AG04450 (cell line): ENCODE results near the gene RPL28. TPM values are rescaled to one million over a fixed set of nuclear protein-coding genes. Genes with fewer than 3 reads are reported as not detected.
A peak's percentile ranks its signal among the peaks of the same experiment; 100 is the strongest.
"Not testable (repeated sequence)": the region's sequence is repeated elsewhere in the genome, so short reads cannot be mapped to it uniquely, and the experiment has no call there.

Experiments
- CTCF ChIA-PET: fragments of 300-600, 350-600 bp; formaldehyde crosslinking; extraction: SDS; loops from one replicate; lab custom pipeline; 2022; ENCODE audit warnings: antibody characterized with exemption, inconsistent platforms; lab: Charles Lee
- POLR2A ChIA-PET: fragments of 350-600 bp; formaldehyde crosslinking; extraction: SDS; loops from one replicate; lab custom pipeline; 2021; ENCODE audit warnings: antibody characterized with exemption, inconsistent platforms; lab: Yijun Ruan, JAX
- DNase-seq: peaks from one replicate; pipeline ENCODE4 v3.0.0-alpha.2; 2011; ENCODE audit warnings: low read depth, low spot score
- H3K27ac ChIP-seq: one replicate; pipeline ENCODE4 v1.5.1; 2012; ENCODE audit warnings: low read depth, low read length, control low read depth
- H3K27me3 ChIP-seq: one replicate; pipeline ENCODE4 v1.6.0; 2012; ENCODE audit warnings: low read length; ENCODE audit not compliant: control insufficient read depth, insufficient read depth
- H3K4me3 ChIP-seq: 2 replicates; pipeline ENCODE4 v1.5.1; 2011; ENCODE audit warnings: mild to moderate bottlenecking, low read depth, low read length, control low read depth
- H3K9me3 ChIP-seq: 2 replicates; pipeline ENCODE4 v1.5.1; 2012; ENCODE audit warnings: low read length; ENCODE audit not compliant: control insufficient read depth, insufficient read depth
- polyA plus RNA-seq: library from polyadenylated mRNA; depleted of rRNA; stranded (reverse); fragments of >200 nt; gene quantifications from 2 replicates; pipeline ENCODE4 v1.2.3, GENCODE V29; 2011
- TF ChIP-seq, protein P1 (sequence below): IDR thresholded peaks from 2 replicates; pipeline ENCODE4 v1.5.1; 2011; ENCODE audit warnings: low read depth, low read length, control low read depth, inconsistent platforms

RPL28 gene
- polyA plus RNA-seq, 1 experiment: 325 TPM

DNA sequence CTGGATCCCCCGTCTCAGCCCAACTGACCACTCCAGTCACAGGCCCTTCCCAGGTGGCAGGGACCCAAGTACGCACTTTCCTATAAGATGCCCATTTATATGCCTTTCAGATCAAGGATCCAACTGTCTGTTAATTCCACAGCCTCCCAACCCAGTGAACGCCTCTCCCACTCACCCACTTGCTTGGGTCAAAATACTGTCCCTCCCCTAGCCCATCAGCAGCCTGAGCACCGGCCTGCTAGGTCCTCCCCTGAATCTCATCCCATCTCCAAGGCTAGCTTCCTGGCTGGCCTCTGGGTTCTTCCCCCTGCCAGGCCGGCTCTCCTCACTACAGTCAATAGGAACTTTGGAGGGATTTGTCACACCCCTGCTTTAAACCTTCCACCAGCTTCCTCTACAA lies 19.9 kb downstream of the RPL28 start:
- peak overlapping the region; percentile 83 for H3K4me3 ChIP-seq
- H3K9me3 ChIP-seq: no peaks in the 10 kb centered on the region
- no peak for DNase-seq
- H3K27ac ChIP-seq: no peak overlapping the region
- POLR2A ChIA-PET: interaction anchor here (0.6 to 5.3 kb wide), 2 partner anchors 14 to 74 kb away, joined by 3 to 93 read pairs; no protein-coding TSS in a partner anchor
- TF ChIP-seq, protein P1, sequence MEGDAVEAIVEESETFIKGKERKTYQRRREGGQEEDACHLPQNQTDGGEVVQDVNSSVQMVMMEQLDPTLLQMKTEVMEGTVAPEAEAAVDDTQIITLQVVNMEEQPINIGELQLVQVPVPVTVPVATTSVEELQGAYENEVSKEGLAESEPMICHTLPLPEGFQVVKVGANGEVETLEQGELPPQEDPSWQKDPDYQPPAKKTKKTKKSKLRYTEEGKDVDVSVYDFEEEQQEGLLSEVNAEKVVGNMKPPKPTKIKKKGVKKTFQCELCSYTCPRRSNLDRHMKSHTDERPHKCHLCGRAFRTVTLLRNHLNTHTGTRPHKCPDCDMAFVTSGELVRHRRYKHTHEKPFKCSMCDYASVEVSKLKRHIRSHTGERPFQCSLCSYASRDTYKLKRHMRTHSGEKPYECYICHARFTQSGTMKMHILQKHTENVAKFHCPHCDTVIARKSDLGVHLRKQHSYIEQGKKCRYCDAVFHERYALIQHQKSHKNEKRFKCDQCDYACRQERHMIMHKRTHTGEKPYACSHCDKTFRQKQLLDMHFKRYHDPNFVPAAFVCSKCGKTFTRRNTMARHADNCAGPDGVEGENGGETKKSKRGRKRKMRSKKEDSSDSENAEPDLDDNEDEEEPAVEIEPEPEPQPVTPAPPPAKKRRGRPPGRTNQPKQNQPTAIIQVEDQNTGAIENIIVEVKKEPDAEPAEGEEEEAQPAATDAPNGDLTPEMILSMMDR: no peak
- CTCF ChIA-PET: interaction anchor here (0.9 to 1.5 kb wide), 2 partner anchors 98 to 201 kb away, joined by 3 to 4 read pairs; no protein-coding TSS in a partner anchor
- no peaks in the 10 kb centered on the region for H3K27me3 ChIP-seq

- H3K4me3 ChIP-seq: peak overlapping the region; percentile 83
- CTCF ChIA-PET: interaction anchor here (1.2 to 1.5 kb wide), 2 partner anchors 98 to 200 kb away, joined by 3 to 4 read pairs; no protein-coding TSS in a partner anchor
- H3K9me3 ChIP-seq: no peaks in the 10 kb centered on the region
- POLR2A ChIA-PET: interaction anchor here (0.6 to 5.3 kb wide), 7 partner anchors 15 to 147 kb away, joined by 3 to 93 read pairs (median 12); partner anchors contain the start of genes HSPBP1, ISOC2 and PPP6R1
- DNase-seq: no peak
- H3K27ac ChIP-seq: no peak overlapping the region
- TF ChIP-seq, protein P1: no peak
- no peaks in the 10 kb centered on the region for H3K27me3 ChIP-seq
These were observed 20.5 kb downstream of the RPL28 start for GRCh38 chr19:55406091-55406825.

GRCh38 chr19:55406826-55407549 lies 21.3 kb downstream of the RPL28 start:
- peak overlapping the region; percentile 39 for H3K27ac ChIP-seq
- TF ChIP-seq, protein P1: no peak
- DNase-seq: no peak
- ChIA-PET POLR2A (interaction anchor here (0.6 to 5.3 kb wide), 32 partner anchors 9 to 261 kb away, joined by 3 to 93 read pairs (median 6); partner anchors contain the start of genes GARIN5B, HSPBP1, ISOC2 and KMT5C), CTCF (interaction anchor here (1.0 to 1.5 kb wide), 3 partner anchors 61 to 199 kb away, joined by 3 to 4 read pairs (median 3); no protein-coding TSS in a partner anchor)
- no peaks in the 10 kb centered on the region for H3K27me3 ChIP-seq
- peak overlapping the region; percentile 83 for H3K4me3 ChIP-seq
- H3K9me3 ChIP-seq: no peaks in the 10 kb centered on the region

GRCh38 chr19:55407550-55407799 lies 21.7 kb downstream of the RPL28 start, which contains the start of gene UBE2S:
TSS of gene UBE2S (minus strand) at chr19:55407788. CDS start at chr19:55407589, 199 bp downstream.
- Histone ChIP-seq H3K27ac (peak within 1 kb of the TSS; percentile 100), H3K4me3 (peak within 1 kb of the TSS; percentile 83)
- H3K9me3 ChIP-seq, H3K27me3 ChIP-seq, DNase-seq: not testable (repeated sequence)
- ChIA-PET CTCF (interaction anchor here (1.0 kb wide), 1 partner anchor 61 kb away, joined by 3 read pairs; no protein-coding TSS in a partner anchor), POLR2A (interaction anchor here (0.6 to 5.3 kb wide), 39 partner anchors 9 to 244 kb away, joined by 3 to 93 read pairs (median 6); partner anchors contain the start of genes FIZ1, GARIN5B, HSPBP1 and ISOC2)
